ENCODE results near the gene CACFD1. TPM values are rescaled to one million over a fixed set of nuclear protein-coding genes. Genes with fewer than 3 reads are reported as not detected.

CACFD1 gene
- total and polyA plus RNA-seq, 9 of the 15 experiments (the other 6 are each of a cell fraction or from before 2014, with no cell fraction given), result 0.11 to 1.4 (median 1.1) TPM; not detected in 2

- Histone ChIP-seq H3K4me1 (replicated peaks in 1 of 2; ENCODE audit: control insufficient read depth in 2 of 2, insufficient read depth in 2 of 2, low read length in 2 of 2) (peaks cover 4 to 29% of the 10 kb centered on the region in 2 experiments; a peak in 2 of 5 replicates), H3K4me2 (ENCODE audit: insufficient read depth, low read length) (no peak overlapping the region), H3K27me3 (ENCODE audit: control insufficient read depth in 2 of 2, insufficient read depth in 2 of 2, low read length in 2 of 2) (peaks cover 25 to 46% of the 10 kb centered on the region in 2 experiments), H3K9me1 (ENCODE audit: control insufficient read depth, insufficient read depth, low read length) (no peaks in the 10 kb centered on the region), H3K79me2 (ENCODE audit: control insufficient read depth, insufficient read depth, low read length) (no peaks in the 10 kb centered on the region), H2AFZ (ENCODE audit: low read depth, low read length) (no peak overlapping the region), H3K36me3 (ENCODE audit: control insufficient read depth, insufficient read depth, low read length) (no peaks in the 10 kb centered on the region), H4K20me1 (replicated peaks; ENCODE audit: control insufficient read depth, insufficient read depth, low read length) (no peaks in the 10 kb centered on the region), H3K27ac (ENCODE audit: extremely low read depth, low read depth, low read length) (no peak overlapping the region), H3K9me3 (replicated peaks; ENCODE audit: control insufficient read depth, insufficient read depth, low read depth, low read length) (no peaks in the 10 kb centered on the region), H3K4me3 (no peak overlapping the region), H3K9ac (ENCODE audit: insufficient read depth in 1 of 2, low read depth in 2 of 2, low read length in 2 of 2) (no peak overlapping the region; a peak in 1 of 4 replicates)
- BruUV-seq (replicated peaks), result no TSS peak
- in situ Hi-C loops (cut with MboI), result no loop called here
- ChIA-PET POLR2A (no interaction called here), CTCF (ENCODE audit: low intra/inter-chr PET ratio) (interaction anchor here (0.5 kb wide), 1 partner anchor 703 kb away, joined by 3 read pairs; no protein-coding TSS in a partner anchor)
- no peak for ATAC-seq
- DNase-seq (ENCODE audit: extremely low read depth in 1 of 4, low spot score in 3 of 4), result no peak
- FAIRE-seq, result no peak
- 44% methylated on average over 9 of the region's 18 CpGs for WGBS (ENCODE audit: insufficient coverage, low coverage, missing lambda C conversion rate)
- intact Hi-C loops (cut with micrococcal nuclease), result no loop called here
- TF ChIP-seq HBP1 (CRISPR knock-in tag; IDR thresholded peaks at IDR 0.05) (no peak), ZNF717 (CRISPR knock-in tag; IDR thresholded peaks at IDR 0.05) (no peak), NFIX (CRISPR knock-in tag; IDR thresholded peaks at IDR 0.05; ENCODE audit: low read depth) (no peak), ELK1 (CRISPR knock-in tag; IDR thresholded peaks at IDR 0.05) (no peak), CREB1 (IDR thresholded peaks at IDR 0.05) (no peak), CREB1 (CRISPR knock-in tag; IDR thresholded peaks at IDR 0.05) (no peak), FOSL1 (tag; conservative IDR thresholded peaks at IDR 0.05) (no peak), RBM15 (IDR thresholded peaks at IDR 0.05; ENCODE audit: insufficient read depth, low read length) (no peak)
Measured at GRCh38 chr9:133429214-133429613, 30.6 kb upstream of the CACFD1 start.
